LNCAP (cell line): ENCODE measurements around the gene SDSL.
A peak's percentile ranks its signal among the peaks of the same experiment; 100 is the strongest.

Experiments
- CTCF ChIP-seq: fragments of 450-650 bp; IDR thresholded peaks from 2 replicates; pipeline ENCODE4 v1.5.1; 2017; ENCODE audit warnings: mild to moderate bottlenecking

SDSL gene

DNA sequence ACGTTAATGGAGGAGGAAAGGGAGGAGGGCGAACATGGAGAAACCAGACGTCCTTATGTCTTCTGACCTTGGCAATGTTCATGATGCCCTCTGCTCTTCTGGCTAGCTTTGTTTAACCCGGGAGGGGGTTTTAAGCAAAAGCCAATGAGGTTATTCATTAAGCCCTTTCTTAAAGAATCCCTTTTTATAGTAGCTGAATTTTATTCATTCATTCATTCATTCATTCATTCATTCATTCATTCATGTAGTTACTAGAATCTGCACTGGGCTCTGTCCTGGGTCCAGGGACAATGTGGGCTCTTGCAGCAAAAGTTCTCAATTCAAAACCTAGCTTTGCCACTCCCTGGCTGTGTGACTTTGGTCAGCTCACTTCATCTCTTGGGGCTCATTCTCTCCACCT lies 35.5 kb downstream of the SDSL start:
- no peak for TF ChIP-seq CTCF

DNA sequence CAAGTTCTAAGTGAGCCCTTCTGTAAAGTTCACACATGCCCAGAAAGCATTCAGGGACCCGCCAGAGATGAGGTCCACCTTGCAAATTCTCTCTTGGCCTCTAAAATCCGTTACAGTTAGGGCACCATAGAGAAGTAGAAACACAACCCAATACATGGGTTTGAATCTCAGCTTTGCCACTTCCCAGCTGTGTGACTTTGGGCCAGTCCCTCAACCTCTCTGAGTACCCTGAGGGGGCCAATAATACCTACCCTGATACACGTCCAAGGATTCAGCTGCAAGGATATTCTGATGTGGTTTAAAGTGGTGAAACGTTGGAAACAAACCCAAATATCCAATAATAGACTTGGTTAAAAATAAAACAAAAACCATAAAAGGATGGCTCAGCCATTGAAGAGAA lies 37.8 kb downstream of the SDSL start:
- no peak for TF ChIP-seq CTCF

GRCh38 chr12:113461666-113462065 lies 39.5 kb downstream of the SDSL start:
- peak; percentile 30; the same call in 1 of the 2 replicates for TF ChIP-seq CTCF

GRCh38 chr12:113462117-113462774 lies 40.1 kb downstream of the SDSL start:
- TF ChIP-seq CTCF = peak; percentile 85

- TF ChIP-seq CTCF = no peak
Observed at GRCh38 chr12:113462998-113463745, 41.0 kb downstream of the SDSL start.

GRCh38 chr12:113463746-113464451 lies 41.7 kb downstream of the SDSL start:
- no peak for TF ChIP-seq CTCF

GRCh38 chr12:113464452-113464775 lies 42.2 kb downstream of the SDSL start:
- TF ChIP-seq CTCF = no peak
